ENCODE measurements around the gene TRNT1.

TRNT1 gene

DNA sequence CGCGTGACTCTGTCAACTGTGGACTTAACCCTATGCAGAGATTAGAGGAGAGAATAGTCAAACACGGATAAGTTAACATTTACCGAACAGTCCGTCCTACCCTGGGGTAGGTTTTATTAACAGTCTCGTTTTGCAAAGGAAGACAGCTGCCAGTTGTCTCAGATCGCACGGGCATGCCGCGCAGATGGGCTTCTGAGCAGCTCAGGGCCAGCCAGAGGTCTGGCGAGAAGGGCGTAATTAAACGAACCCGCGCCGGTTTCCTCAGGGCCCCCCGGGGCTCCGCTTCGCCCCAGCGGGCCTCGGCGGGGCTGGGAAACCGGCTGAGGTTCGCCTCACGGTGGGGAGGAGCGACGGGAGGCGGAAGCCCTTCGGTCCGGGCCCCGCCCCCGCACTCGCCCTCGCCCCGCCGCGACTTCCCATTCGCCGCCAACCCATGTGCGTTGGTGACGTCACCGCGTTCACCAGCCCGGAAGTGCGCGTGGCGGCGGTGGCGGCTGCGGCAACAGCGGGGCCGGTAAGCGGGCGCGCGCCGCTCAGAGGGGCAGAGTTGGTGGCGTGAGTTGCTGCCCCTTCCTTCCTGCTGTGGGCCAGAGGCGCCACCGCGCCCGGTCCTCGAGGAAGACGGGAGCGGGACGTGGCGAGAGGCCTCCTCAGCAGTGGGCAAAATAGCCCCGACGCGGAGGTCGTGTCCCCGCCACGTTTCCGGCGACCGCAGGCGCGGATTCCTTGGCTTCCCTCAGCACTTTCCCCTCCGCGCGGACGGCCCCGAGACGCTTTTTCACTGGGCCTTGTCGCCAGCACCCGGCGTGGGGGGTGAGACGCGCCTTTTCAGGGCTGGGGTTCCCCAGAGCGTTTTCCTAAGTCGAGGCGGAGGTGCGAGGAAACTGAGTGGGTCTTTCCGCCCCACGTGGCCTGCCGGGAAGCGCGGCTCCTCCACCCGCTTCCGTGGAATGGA is at the start of gene TRNT1:
TRNT1 (plus strand) TSS at position 464 of the 955 bp plus-strand sequence. CDS start 2,101 bp downstream, outside the sequence.
- no peak for FAIRE-seq

DNA sequence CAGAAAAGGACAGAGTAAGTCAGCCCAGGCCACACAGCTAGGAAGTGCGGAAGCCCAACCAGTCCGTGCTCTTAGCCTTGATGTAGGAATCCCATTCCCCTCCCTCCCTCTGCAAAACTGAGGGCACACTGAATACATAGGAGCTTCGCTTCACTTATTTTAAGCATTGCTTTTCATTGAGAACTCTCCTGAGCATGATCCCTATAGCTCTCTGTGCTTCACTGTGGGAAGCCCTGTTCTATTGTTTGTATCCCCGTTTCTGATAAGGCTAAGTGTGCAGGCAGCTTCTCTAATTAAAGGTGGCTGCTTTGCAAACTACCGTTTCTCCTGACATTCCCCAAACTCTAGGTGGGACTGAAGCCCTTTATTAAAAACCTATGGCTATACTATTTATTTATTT is 46.4 kb upstream of the TRNT1 start:
- no peak for FAIRE-seq

DNA sequence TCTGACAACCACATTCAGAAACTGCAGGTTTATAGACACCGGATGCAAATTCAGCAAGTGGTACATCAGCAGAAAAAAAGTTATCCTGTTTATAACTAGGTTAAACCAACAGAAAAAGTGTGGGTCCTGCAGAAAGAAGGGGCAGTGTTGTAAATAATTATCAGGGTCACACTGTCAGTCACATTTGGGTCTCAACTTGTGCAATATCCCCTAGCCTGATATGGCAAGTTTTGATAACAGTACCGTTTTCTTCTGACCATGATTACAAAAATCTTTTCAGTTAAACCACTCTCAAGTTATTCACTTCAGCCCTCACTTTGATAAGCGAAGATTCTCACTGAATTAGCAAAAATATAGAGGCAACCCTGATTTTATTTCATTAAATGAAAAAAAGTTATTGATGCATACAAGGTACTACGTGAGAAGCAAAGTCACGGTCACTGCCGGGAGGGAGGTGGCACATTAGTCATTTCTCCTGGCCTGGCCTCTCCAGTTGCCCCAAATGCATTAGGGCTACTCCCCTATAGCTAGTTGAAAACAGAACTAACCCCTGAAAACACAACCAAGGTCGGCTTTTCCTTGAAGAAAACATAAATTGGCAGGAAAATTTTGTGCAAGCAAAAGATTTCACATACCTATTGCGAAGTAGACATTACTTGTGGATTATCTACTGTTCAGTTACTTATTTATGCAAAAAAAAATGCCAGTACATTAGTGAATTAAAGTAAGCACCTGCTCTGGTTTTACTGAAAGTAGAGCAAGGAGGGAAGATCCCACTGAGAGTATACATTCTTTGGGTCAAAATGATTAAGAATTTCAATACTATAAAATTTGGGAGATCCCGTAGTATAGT is 45.1 kb upstream of the TRNT1 start:
- no peak for FAIRE-seq

DNA sequence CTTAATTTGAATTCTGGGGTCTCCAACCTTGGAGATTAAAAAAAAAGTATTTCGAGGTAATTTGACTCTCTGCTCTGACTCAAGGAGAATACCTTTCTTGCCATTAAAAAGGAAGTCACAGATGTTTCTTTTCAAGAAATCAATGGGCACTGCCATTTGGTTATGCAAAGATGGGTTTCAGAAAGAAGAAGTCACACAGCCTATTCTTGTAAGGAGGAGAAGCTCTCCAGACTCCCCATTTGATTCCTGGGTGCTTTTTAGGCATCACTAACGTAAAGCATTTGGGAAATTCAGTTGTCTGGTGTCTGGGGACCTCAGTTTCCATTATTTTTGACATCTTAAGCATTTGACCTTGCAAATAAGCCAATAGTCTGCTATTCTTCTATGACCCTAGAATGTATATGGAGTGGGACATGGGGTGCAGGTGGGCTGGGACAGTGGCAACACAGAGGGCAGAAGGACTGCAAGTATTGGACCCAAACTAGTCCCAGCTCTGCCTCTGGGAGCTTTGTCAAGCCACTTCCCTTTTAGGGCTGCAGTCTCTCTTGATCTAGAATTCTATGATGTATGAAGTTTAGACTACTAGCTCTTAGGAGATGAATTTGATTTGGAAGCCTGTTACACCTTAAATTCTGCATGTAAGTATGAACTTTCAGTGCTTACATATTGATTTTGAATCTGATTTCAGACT is 44.4 kb upstream of the TRNT1 start:
- no peak for FAIRE-seq

DNA sequence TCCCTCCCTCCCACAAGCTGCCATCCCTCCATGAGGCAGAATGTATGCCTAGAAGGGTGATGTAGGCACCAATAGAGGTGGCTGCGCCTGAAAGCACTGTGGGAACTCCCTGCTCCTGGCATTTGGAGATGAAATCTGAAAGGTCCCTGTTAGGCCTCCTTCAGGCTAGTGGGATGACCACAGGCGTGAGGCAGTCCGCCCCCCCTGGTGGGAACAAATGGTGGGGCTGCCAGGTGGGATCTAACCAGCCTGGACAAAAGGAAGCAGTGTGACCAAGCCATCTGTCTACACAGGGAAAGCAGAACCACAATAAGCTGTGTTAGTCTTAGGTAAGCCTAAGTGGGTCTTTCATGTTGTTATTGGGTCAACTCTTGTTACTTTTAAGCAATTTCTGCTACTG is 41.9 kb upstream of the TRNT1 start:
- no peak for FAIRE-seq

DNA sequence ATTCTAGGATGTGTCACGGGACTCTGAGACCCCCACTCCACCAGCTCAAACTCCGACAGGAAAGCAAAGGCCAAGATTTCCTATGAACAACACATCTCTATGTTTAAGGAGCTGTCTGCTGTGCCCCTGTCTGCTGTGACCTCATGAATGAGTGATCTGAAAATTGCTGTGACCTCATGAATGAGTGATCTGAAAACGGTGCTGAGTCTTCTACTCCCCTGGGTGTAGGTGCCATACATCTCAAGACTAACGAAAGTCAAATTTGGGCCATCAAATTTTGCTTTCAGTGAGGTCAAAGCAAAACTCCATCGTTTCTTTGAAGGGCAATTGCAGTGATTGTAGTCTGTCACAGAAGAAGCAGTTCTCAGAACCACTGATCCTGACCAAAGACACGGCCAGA is 41.0 kb upstream of the TRNT1 start:
- no peak for FAIRE-seq

DNA sequence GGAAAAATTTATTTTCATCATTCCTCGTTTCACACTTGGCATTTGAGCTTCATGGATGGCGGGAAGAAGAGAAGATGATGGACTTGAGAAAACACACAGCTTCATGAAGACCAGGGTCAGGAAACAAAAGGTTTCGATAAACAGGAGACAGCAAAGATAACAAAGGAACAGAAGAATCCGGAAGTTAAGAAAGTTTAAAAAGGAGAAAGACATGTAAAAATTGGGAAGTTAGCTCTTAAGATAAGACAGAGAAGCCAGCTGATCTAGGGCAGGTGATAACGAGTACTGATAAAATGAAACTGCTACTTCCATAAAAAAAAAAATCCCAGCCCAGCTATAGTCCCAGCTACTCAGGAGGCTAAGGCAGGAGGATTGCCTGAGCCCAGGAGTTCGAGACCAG is 40.5 kb upstream of the TRNT1 start:
- no peak for FAIRE-seq

DNA sequence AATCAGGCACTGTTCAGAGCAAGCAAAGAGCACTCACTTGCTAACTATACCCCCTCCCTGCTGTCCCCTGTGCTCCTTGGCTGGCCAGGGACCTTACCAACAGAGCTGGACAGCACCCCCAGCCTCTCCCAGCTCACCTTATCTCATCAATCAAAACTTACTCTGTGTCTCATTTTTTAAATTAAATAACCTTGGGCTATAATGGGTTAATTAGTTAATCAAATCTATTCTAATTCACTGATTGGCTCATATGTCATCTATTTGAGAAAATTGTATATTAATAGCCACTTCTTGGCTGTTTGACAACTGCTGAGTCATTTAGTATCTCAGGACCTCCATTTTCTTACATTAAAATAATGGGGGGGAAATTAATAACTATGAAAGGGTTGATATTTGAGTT is 39.5 kb upstream of the TRNT1 start:
- FAIRE-seq = no peak

DNA sequence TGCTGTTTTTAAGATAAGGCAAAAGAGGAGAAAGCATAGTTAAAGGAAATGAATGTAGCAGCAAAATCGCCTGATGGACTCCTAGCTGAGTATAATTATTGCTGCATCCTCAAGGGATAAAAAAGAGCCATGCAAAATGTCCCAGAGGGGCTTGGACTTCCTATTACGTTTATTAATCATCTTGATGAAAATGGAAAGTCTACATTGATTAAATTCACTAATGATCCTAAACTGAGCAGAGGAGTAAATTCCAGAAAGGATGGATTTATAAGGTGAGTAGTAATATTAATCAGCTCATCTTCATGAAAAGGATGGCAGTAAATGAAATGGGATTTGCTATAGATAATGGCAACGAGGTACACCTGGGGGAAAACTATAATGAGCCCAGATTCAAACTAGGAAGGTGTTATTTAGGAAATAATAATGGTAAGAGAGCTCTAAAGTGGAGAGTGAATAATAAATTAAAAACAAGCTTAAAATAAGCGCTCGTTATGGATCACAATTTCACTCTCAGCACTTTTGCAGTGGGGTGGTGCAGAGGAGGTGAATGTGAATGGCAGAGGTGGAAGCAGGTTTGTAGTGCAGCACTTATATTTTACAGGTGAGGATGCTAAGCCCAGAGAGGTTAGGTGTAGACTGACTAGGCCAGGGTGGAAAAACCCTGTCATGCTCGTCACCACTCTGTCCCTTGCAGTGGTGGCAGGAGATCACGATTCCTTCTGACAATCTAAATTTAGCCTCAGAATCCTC is 38.8 kb upstream of the TRNT1 start:
- no peak for FAIRE-seq

DNA sequence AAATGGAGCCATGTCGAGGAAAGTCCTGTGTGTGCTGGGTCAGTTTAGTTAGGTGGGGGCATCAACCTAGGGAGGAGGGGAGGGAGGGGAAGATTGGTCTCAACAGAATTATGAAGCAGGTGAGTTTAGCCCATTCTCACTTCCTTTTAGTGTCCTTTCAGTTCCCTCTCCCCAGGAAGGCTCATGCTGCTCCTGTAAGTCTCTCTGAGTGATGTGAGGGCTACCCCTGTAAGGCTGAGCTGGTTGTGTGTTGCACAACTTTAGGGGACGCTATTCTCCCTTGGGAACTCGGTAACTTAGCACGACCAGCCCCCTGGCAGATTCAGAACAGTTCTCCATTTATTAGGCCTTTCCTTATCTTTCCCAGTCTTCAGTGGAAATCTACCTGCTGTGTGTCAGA is 37.7 kb upstream of the TRNT1 start:
- no peak for FAIRE-seq

DNA sequence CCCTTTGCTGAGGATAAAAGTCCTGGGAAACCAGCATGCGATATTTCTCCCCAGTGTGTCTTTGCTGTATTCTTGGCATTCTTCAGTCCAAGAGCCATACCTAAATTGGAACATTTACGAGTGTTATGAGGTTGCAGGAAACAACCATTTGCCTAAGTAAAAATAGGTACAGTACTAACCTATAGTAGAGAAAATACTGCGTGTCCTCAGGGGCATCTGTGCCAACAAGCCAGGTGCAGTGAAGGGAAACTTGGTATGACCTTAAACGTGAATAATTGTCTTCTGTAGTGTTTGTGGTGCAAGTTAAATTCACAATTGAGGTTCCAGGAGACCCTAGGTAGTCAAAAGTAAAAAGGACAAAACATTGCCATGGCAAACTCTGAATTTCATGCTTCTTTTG is 28.8 kb upstream of the TRNT1 start:
- no peak for FAIRE-seq

DNA sequence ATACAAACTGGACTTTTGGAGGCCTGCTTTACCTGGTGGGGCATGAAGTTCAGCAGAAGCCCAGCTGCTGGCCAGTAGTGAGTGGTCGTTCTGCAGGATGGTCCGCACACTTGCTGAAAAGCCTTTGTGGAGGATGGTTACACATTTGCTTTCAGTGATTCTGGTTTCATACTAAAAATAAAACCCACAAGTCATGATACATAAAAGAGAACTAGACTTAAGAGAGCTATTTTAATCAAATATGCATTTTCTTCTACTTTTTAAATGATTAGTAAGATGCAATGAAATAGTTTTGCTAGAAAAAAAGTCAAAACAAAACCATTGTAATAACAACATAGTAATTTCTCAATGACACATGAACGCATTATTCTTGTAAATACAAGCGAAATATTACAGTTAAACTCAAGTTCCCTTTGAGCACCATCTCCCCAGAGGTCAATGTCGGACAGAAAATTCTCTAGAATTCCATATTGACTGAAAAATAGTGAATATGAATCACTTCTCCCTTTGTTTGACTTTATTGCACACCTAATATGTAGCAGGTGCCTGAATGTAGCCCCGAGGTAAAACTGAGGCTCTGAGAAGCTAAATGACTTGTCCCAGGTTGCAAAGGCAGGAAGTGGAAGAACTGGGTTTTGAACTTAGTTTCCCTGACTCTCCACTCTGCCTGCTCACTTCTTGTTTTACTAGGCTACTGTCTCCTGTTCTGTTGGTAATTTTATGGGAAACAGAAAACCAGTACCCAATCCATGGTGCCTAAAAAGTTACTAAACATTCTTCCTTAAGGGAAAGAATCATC is 24.9 kb upstream of the TRNT1 start:
- FAIRE-seq = no peak

DNA sequence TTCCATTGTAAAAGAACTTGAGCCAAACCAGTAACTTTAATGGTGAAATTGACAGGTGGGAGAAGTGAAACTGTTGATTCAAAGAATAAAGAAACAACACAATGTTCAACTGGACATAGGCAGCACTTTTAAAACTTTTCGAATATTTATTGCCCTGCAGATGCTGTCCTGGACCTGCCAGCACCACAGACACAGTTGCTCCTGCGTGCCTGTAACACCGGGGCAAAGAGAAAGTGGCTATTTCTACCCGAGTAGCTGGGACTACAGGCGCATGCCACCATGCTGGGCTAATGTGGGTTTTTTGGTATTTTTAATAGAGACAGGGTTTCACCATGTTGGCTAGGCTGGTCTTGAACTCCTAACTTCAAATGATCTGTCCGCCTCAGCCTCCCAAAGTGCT is 24.0 kb upstream of the TRNT1 start:
- no peak for FAIRE-seq

DNA sequence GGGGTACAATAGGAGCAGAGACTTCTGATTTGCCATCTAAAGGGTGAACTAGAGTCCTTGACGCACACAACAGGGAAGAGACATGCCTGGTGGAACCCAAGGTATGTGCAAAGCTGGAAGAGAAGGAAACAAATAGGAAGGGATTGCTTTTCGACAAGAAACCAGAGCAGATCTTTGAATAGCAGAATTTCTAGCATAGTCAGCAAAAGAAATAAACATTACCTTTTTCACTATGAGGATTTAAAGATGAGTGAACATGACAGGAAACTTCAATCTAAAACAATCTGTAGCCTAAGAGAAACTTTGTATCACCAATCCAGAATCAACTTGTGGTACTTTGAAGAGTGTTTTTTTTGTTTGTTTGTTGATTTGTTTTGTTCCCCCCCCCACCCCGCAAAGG is 21.5 kb upstream of the TRNT1 start:
- FAIRE-seq = no peak

DNA sequence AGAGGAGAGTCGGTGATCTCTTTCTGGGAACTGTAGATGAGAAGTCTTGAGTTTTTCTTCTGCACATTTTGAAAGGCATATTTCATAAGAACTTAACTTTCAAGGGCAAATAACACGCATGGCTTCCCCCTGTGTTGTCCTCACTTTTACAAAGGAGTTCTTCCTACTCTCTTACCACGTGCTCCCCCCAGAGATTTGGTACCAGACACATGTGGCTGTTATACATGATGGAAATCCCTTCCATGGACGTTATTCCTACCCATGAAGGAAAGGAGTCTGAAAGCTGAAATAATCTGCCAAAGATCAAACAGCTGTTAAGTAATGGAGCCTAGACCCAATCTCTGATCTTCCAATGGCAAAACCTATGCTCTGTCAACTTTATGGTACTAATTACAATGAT is 20.9 kb upstream of the TRNT1 start:
- FAIRE-seq = no peak

DNA sequence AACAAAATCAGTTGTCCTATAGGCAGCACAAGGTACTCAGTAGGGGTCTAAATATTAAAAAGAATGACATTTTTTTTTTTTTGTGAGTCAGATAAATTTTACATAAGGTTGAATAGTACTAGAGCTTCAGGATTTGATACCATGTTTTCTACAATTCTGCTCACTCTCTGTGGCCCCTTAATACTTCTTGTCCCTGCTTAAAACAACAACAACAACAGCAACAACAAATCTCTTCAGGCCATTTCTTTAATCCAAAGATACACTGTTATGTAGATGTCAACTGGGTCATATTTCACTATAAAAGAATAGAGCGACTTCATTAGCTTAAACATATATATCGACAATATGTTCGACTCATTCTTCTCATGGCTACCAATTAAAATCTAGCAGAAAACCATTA is 19.6 kb upstream of the TRNT1 start:
- no peak for FAIRE-seq

DNA sequence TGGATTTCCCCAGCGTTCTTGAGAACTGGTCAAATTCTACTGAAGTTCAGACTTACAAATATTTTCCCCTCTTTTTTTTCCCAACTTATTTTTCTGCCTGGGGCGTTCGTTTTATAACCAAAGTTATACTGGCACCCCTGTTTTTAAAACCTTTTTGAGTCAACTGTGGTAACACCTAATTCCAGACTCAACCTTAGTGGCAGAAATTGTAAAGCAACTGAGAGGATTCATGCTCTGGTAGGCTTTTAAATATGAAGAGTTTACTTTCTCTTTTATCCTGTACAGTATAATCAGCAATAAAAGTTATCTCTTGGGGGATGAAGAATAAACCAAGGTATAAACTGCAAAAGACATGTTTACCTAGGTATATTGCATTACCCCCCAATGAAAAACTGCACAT is 18.9 kb upstream of the TRNT1 start:
- no peak for FAIRE-seq

DNA sequence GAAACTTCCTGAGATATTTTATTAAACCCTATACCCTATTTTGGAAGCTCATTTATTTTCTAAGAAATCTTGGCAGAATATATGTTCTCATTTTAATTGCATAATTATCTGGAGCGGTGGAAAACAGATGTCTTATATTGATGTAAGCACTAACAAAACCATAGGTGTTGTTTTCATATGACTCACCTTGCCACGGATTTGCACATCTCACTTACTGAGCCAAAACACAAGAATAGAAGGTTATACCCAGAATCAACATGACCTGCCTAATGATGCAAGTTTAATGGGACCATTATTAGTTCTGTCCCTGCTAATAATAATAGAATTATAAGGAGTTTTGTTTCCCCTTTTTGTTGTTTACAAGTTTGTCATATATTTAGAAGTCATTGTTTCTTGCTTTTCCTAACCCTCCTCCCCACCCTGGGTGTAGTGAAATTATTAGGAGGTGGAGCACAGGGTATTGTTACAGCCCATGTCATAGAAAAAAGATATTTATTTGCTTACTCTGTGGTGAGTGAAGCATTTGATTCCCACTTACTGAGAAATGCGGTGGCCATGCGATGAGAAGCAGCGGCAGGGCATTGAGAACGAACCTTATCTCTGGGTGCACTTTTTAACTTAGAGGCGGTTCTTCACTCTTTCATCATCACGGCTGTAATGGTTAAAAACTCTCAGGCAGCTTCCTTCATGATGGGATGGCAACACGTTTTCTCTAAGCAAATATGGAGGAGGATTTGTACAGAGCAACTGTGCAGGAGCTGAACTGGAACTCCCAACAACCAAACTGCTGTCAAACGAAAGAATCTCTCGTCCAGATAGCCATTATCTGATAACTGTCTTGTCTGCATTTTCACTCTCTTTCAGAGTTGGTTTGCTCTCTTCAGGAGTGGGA is 17.1 kb upstream of the TRNT1 start:
- no peak for FAIRE-seq

DNA sequence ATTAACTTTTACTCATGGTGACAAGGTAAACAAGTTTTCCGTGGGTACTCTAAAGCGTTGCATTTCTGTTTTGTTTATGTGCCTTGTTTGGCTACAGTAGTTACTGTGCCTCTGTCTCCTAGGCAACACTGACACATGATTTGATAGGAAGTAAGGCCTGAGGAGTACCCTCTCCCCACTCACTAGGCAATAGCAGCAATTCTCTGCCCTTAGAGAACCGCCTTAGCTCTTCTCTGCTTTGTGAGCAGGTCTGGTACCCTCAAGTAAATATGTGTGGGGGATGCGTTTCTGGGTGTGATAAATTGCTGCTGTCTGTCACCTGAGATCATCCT is 16.5 kb upstream of the TRNT1 start, which contains the start of gene IL5RA:
IL5RA (minus strand) TSS at position 76 of the 332 bp plus-strand sequence. CDS start 5,390 bp downstream, outside the sequence.
- FAIRE-seq = no peak

DNA sequence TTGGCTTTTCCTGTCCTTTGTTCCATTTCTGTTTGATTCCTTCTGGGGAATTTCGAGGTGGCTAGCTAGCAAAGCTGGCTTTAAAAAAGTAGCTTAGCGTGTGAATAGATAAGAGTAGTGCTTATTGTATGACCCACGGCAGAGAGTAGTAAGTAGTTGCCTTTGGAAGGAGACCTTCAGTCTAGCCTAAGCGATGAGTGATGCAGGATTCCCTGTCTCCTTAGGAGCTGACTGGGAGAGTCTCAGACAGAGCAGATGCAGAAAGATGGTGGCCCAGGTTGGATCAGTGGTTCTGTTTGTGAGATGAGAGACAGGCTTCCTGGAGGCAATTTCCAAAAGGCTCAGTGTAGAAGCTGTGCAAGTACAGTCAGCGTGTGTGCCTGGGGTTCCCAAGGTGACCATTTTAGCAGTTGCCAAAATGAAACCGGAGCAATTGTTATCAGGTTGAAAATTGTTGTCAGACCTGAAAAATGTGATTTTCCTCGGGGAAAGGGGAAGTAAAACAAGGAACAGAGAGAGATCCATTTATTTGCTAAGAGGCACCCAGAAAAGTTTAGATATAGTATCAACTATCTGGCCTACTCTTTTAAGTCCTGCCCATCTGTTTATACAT is 15.9 kb upstream of the TRNT1 start:
- FAIRE-seq = no peak

Data from colon (tissue), 2 donors.